ENCODE measurements around the gene TADA2A. TPM values are rescaled to one million over a fixed set of nuclear protein-coding genes. Genes with fewer than 3 reads are reported as not detected.
"Not testable (repeated sequence)": the region's sequence is repeated elsewhere in the genome, so short reads cannot be mapped to it uniquely, and the experiment has no call there.

The TADA2A gene
- total RNA-seq, 1 donor from 2014 or later: 36.2 TPM

DNA sequence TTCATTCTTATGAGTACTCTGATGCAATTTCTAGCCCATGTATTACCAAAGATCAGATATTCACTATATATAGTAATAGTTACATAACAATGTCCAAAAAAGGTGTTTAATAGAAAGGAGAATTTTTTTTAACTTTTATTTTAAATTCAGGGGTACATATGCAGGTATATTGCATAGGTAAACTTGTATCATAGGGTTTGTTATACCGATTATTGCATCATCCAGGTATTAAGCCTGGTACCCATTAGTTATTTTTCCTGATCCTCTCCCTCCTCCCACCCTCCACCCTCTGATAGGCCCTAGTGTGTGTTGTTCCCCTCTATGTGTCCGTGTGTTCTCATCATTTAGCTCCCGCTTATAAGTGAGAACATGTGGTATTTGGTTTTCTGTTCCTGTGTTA lies 51.1 kb downstream of the TADA2A start:
- intact Hi-C loops (cut with micrococcal nuclease): not testable (repeated sequence)

- intact Hi-C loops (cut with micrococcal nuclease): no loop called here
Measured at GRCh38 chr17:37458805-37459204, 52.1 kb downstream of the TADA2A start.

DNA sequence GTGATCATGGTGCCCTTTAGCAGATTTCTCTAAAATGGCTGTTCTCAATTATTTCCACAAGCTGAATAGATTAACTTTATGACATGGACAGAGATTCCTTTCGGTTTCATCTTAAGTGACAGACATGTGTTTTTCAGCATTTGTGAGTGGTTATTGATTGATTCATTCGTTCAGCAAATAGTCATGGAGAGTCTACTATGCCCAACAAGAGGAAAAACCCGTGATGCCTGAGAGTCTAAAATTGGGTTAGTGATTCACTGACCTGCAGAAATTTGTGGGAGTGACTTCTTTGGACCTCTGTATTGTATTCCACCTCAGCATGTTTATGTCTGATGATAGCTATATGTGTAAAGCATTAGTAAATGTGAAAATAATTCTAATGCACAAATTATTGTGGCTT lies 55.0 kb downstream of the TADA2A start:
- intact Hi-C loops (cut with micrococcal nuclease): no loop called here

GRCh38 chr17:37462492-37462891 lies 55.8 kb downstream of the TADA2A start:
- intact Hi-C loops (cut with micrococcal nuclease): no loop called here

DNA sequence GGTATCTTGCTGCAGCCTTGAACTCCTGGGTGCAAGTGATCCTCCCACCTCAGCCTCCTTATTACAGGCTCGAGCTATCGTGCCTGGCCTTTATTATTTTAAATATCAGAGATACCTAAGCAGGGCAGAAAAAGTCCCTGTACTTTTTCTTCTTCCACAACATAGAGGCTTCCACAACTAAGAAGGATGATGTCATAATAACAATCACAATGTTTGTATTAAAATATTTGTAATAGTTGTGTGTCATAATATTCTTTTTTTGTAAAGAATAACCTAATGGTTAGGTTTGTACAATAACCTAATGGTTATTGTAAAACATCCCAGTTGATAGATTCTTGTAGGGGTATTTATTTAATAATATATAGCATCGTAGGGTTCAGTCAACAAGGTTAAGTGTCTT lies 56.4 kb downstream of the TADA2A start:
- intact Hi-C loops (cut with micrococcal nuclease): no loop called here

GRCh38 chr17:37465069-37465616 lies 58.5 kb downstream of the TADA2A start:
- intact Hi-C loops (cut with micrococcal nuclease): no loop called here

GRCh38 chr17:37466471-37466870 lies 59.8 kb downstream of the TADA2A start:
- intact Hi-C loops (cut with micrococcal nuclease): no loop called here

- intact Hi-C loops (cut with micrococcal nuclease): no loop called here
Measured at GRCh38 chr17:37470181-37470580, 63.5 kb downstream of the TADA2A start.

GRCh38 chr17:37475731-37476420 lies 69.2 kb downstream of the TADA2A start:
- intact Hi-C loops (cut with micrococcal nuclease): no loop called here

- intact Hi-C loops (cut with micrococcal nuclease): no loop called here
Measured at GRCh38 chr17:37476431-37477120, 69.9 kb downstream of the TADA2A start.

GRCh38 chr17:37478187-37478586 lies 71.5 kb downstream of the TADA2A start:
- intact Hi-C loops (cut with micrococcal nuclease): no loop called here

- intact Hi-C loops (cut with micrococcal nuclease): no loop called here
Measured at GRCh38 chr17:37479025-37479424, 72.3 kb downstream of the TADA2A start.

- intact Hi-C loops (cut with micrococcal nuclease): no loop called here
Measured at GRCh38 chr17:37480427-37480826, 73.7 kb downstream of the TADA2A start.

- intact Hi-C loops (cut with micrococcal nuclease): no loop called here
Measured at GRCh38 chr17:37481001-37481665, 74.4 kb downstream of the TADA2A start.

DNA sequence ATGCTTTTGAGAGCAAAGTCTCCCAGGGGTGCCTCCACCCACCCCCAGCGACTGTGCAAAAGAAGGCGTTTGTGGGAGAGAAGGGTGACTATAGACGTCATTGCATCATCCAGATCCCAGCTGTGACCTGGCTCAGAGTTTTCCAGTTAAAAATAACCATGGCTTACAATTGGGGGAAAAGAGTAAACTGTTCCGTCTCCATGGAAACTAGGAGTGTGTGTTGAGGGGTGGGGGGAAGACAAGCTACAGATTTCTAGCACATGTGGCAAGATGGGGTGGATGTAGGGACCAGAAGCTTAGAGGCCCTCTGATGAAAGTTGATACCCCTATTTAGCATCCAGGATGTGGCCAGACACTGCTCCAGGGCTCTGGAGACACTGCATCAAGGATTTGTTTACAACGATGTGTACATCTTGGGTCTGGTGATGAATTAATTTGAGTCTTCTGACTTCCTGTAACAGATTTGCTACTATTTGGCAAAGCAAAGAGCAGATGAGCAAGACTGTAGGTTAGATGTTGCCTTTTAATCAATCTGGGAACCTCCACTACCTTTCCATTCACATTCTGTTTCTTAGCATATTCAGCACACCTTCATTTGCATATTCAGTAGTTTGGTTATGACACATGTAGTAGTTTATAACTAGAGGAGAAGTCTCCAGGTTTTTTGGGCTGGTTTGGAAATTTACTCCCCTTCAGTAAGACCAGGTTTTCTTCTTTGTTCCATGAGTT lies 76.8 kb downstream of the TADA2A start:
- intact Hi-C loops (cut with micrococcal nuclease): no loop called here

- intact Hi-C loops (cut with micrococcal nuclease): no loop called here
Measured at GRCh38 chr17:37485938-37486570, 79.4 kb downstream of the TADA2A start.

DNA sequence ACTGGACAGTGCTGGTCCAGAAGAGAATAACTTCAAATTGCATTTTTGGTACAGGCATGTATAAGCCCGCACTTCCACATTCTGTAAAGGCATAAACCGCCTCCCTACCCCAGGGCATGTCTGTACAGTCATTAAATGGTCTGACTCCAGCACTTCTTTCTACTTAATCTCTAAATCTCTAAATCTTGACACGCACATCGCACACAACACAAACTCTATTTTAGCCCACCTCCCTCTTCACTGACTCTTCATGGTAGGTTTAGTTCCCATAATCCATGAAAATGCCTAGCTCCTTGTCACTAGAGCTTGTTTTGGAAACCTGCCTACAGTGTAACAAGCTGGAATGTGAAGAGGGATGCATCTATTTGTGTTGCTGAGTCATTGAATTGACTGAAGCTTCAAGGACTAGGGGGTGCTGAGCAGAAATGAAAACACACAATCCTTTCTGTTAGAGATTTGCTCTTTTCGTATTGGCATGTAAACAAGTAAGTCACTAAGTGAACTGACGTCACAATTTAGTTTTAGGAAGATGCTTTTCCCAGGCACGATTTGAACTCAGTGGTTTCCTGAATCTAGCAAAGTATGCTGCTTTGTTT lies 81.4 kb downstream of the TADA2A start:
- intact Hi-C loops (cut with micrococcal nuclease): loop anchor here (2.0 kb wide), 1 partner anchor 121 kb away; the partner anchor contains the start of gene SYNRG

DNA sequence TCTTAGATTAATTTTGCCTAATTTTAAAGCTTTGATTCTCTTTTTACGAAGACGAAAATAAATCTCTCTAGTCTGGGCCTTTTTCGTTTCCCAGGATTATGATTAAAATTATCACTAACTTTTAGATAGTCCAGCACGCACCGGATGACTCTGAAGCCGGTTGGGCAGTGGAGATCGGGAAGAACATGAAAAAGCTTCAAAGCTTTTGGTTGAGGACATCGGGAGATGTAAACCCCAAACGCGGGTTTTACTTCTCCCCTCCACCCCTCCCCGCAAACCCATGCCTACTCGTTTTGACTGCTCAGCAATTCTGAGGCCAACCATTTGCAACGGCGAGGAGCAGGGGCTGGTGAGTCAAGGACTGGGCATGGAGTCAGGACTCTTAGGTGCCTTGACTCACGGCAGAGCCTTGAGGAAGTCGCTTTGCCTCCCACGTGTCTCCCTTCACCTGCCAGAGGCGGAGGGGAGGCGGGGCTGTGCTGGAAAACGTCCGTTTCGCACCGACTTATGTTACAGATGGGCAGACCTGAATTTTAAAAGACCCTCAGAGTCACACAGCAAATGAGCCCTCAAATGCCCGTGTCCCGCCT lies 82.0 kb downstream of the TADA2A start:
- intact Hi-C loops (cut with micrococcal nuclease): loop anchor here (1.0 to 2.0 kb wide), 3 partner anchors 81 to 129 kb away; partner anchors contain the start of gene SYNRG

DNA sequence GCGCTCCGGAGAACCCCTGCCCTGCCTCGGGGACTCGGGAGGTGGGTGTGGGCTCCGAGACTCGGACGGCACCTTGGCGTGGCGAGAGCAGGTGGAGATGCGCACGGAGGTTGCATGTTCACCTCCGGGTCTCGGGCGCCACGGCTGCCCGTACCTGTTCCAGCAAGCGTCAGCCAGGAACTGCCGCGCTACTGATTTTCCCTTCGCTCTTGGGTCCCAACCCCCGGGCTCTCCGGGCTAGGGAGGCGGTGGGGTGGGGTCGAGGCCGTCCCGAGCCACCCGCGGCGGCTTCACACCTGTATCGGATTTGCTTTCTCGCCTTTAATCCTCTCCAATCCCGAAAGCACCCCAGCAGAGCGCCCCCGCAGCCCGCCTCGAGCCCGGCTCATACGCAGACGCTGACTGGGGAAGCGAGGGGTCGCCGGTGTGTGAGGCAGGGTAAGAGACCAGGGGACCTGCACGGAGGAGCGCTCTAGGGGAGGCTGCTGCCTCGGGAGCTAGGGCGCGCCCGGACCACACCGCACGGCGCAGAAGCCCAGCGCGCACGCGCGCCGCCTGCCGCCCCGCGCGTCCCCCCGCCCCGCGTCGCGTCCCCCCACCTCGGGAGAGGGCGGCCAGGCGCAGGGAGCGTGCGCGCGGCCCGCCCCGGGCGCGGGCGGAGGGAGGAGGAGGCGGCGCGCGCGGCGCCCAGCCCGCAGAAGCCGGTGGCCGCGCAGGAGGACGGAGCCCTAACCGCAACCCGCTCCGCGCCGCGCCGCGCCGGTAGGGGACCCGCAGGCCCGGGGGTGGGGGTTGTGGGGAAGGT lies 82.7 kb downstream of the TADA2A start, which contains the start of gene DUSP14:
DUSP14 (plus strand) TSS at position 695 of the 805 bp plus-strand sequence. CDS start 22,382 bp downstream, outside the sequence.
- intact Hi-C loops (cut with micrococcal nuclease): loop anchor here (1.0 to 2.0 kb wide), 5 partner anchors 59 to 130 kb away; partner anchors contain the start of gene SYNRG

All from T-helper 1 cell treated with Interleukin-12 subunit alpha and Interleukin-12 subunit beta and Interleukin-4 antibody, amounts not matched to agents 30 ng/mL and 1 ng/mL, for 36 hours (primary cell).